Stomach (tissue), 9 donors: ENCODE results near the gene DNAJB9. TPM values are rescaled to one million over a fixed set of nuclear protein-coding genes. Genes with fewer than 3 reads are reported as not detected.

Source experiments
- DNase-seq, 2 donors: peaks; one replicate each; pipeline versions ENCODE4 v3.0.0 to v3.0.0-alpha.2; 2013 to 2019
- H3K27ac ChIP-seq, 5 donors: fragments of 200-600 bp in 4 of 5; sonication (generic) in 4 of 5; one replicate each; pipeline ENCODE4 v1.5.1; 2013 to 2019; ENCODE audit warnings: mild to moderate bottlenecking in 1 of 5, moderate library complexity in 1 of 5
- H3K27me3 ChIP-seq, 3 donors: fragments of 200-600 bp; sonication (generic); one replicate each; pipeline ENCODE4 v1.5.1; 2017 to 2019; ENCODE audit warnings: mixed run types in 1 of 3
- H3K36me3 ChIP-seq, 4 donors: fragments of 200-600 bp; sonication (generic); 1 replicate in 3 of 4; 2 replicates in 1 of 4; pipeline ENCODE4 v1.5.1; 2016 to 2019
- H3K4me1 ChIP-seq, 4 donors: fragments of 200-600 bp; sonication (generic); one replicate each; pipeline ENCODE4 v1.5.1; 2016 to 2019
- H3K4me3 ChIP-seq, 4 donors: fragments of 200-600 bp; sonication (generic) in 3 of 4; one replicate each; pipeline ENCODE4 v1.5.1; 2016 to 2019; ENCODE audit warnings: mild to moderate bottlenecking in 1 of 4
- H3K9me3 ChIP-seq, 4 donors: fragments of 200-600 bp; sonication (generic); one replicate each; pipeline ENCODE4 v1.5.1; 2016 to 2019
- EP300 ChIP-seq: sonication (generic); formaldehyde crosslinking; IDR thresholded peaks from one replicate; pipeline ENCODE4 v1.6.1; 2017; ENCODE audit warnings: antibody characterized with exemption
- POLR2A ChIP-seq, 4 donors: fragments of 450-650 bp; IDR thresholded peaks; one replicate each; pipeline ENCODE4 v1.6.1; 2016; ENCODE audit warnings: antibody characterized with exemption in 4 of 4, control low read depth in 2 of 4, mild to moderate bottlenecking in 1 of 4, moderate library complexity in 1 of 4
- POLR2AphosphoS5 ChIP-seq, 3 donors: sonication (generic); formaldehyde crosslinking; IDR thresholded peaks; one replicate each; pipeline ENCODE4 v1.6.1; 2016; ENCODE audit warnings: antibody characterized with exemption in 3 of 3
- WGBS, 5 donors: extraction: QIAGEN DNeasy Blood & Tissue Kit in 3 of 5; methylation state at CpG; one replicate each; pipeline versions ENCODE4 v1.1.5 to v1.1.7; 2013 to 2018; 5-methylcytosine and 5-hydroxymethylcytosine counted together
- intact Hi-C: fragments of 100-400 bp; cut with DNase I; formaldehyde crosslinking; loops from one replicate; pipeline ENCODE4 v1.15.1; 2023; ENCODE audit warnings: low total_unique reads
- polyA plus RNA-seq, 3 donors: library from polyadenylated mRNA; stranded (reverse); fragments of 200-250 nt; gene quantifications; one replicate each; pipeline ENCODE4 v1.2.3, GENCODE V29; 2013
- total RNA-seq, 5 donors: library from RNA; depleted of rRNA; stranded (reverse); fragments of >200 nt; gene quantifications; one replicate each; pipeline versions ENCODE4 v1.1.0 to v1.2.3, GENCODE V29; 2014 to 2016
- TF ChIP-seq, protein P1 (sequence below), 7 experiments: fragments of 450-650 bp in 4 of 7; fragments of 200-600 bp in 3 of 7; sonication (generic) in 3 of 7; IDR thresholded peaks; one replicate each; pipeline ENCODE4 v1.5.1; 2016 to 2019; ENCODE audit warnings: antibody characterized with exemption in 7 of 7, control low read depth in 2 of 7, mild to moderate bottlenecking in 1 of 7
- donor health status: healthy with polysubstance abuse.
- donor health status: Bipolar disorder and iron deficiency.
- donor health status: healthy.

Gene DNAJB9
- total and polyA plus RNA-seq, 8 donors, result 2.6 to 218 (median 15.3) TPM

DNA sequence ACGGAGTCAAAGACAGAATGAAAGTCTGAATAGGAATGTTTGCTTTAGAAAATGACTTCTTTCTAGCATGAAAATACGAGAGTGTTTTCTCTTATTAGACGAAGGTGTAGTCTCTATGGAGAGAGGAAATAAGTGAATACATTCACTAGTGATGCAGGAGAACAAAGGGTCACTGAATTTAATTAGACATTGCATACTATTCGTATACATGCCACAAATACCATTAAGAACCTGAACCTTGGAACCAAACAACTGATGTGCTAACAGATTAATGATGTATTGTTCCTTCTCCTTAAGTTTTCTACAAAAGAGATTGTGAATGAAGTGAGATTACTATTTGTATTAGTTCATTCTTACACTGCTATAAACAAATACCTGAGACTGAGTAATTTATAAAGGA, 10.4 kb upstream of the DNAJB9 start:
- no peaks in the 10 kb centered on the region for H3K27me3 ChIP-seq
- peaks cover 8 to 29% (median 21%) of the 10 kb centered on the region in 4 donors for H3K9me3 ChIP-seq
- no peak overlapping the region for H3K4me3 ChIP-seq
- H3K27ac ChIP-seq, result no peak overlapping the region
- WGBS, 5 donors, result 60 to 75% (median 63%) methylated on average over 4 of the region's 4 CpGs
- TF ChIP-seq, protein P1, sequence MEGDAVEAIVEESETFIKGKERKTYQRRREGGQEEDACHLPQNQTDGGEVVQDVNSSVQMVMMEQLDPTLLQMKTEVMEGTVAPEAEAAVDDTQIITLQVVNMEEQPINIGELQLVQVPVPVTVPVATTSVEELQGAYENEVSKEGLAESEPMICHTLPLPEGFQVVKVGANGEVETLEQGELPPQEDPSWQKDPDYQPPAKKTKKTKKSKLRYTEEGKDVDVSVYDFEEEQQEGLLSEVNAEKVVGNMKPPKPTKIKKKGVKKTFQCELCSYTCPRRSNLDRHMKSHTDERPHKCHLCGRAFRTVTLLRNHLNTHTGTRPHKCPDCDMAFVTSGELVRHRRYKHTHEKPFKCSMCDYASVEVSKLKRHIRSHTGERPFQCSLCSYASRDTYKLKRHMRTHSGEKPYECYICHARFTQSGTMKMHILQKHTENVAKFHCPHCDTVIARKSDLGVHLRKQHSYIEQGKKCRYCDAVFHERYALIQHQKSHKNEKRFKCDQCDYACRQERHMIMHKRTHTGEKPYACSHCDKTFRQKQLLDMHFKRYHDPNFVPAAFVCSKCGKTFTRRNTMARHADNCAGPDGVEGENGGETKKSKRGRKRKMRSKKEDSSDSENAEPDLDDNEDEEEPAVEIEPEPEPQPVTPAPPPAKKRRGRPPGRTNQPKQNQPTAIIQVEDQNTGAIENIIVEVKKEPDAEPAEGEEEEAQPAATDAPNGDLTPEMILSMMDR (IDR thresholded peaks at IDR 0.05), result no peak
- TF ChIP-seq POLR2AphosphoS5 (IDR thresholded peaks at IDR 0.05), result no peak
- TF ChIP-seq POLR2A (IDR thresholded peaks at IDR 0.05), result no peak
- no peak for TF ChIP-seq EP300
- H3K4me1 ChIP-seq, result no peaks in the 10 kb centered on the region
- H3K36me3 ChIP-seq, result peaks cover under 1 to 14% (median 13%) of the 10 kb centered on the region in 4 donors
- intact Hi-C loops, result no loop called here
- DNase-seq, result no peak

DNA sequence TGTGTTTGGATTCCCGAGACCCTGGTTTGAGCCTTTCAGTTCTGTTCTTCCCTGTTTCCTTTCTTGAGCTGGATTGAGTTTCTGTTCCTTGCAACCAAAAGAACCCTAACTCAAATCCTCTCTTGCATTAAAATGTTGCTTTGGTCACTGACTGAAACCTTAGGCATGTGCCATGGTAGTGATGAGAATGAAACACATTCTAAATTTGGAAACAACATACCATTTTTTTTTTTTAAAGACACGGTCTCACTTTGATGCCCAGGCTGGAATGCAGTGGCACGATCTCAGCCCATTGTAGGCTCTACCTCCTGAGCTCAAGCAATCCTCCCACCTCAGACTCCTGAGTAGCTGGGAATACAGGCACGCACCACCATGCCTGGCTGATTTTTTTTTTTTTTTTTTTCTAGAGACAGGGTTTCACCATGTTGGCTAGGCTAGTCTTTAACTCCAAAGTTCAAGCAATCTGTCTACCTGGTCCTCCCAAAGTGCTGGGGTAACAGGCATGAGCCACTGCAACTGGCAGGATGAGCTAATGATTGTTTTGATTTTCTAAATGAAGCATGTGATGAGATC, 8.5 kb upstream of the DNAJB9 start:
- H3K9me3 ChIP-seq, result peaks cover 8 to 24% (median 18%) of the 10 kb centered on the region in 4 donors
- DNase-seq, result no peak
- no peaks in the 10 kb centered on the region for H3K27me3 ChIP-seq
- peaks cover 0 to 4% (median 0%) of the 10 kb centered on the region in 4 donors for H3K4me1 ChIP-seq
- WGBS, 5 donors, result 92 to 96% (median 95%) methylated on average over 4 of the region's 4 CpGs
- TF ChIP-seq POLR2A (IDR thresholded peaks at IDR 0.05), result no peak
- TF ChIP-seq POLR2AphosphoS5 (IDR thresholded peaks at IDR 0.05), result no peak
- TF ChIP-seq, protein P1 (IDR thresholded peaks at IDR 0.05), result no peak
- TF ChIP-seq EP300, result no peak
- peaks cover 5 to 33% (median 29%) of the 10 kb centered on the region in 4 donors for H3K36me3 ChIP-seq
- intact Hi-C loops, result no loop called here
- no peak overlapping the region for H3K27ac ChIP-seq
- H3K4me3 ChIP-seq, result no peak overlapping the region

DNA sequence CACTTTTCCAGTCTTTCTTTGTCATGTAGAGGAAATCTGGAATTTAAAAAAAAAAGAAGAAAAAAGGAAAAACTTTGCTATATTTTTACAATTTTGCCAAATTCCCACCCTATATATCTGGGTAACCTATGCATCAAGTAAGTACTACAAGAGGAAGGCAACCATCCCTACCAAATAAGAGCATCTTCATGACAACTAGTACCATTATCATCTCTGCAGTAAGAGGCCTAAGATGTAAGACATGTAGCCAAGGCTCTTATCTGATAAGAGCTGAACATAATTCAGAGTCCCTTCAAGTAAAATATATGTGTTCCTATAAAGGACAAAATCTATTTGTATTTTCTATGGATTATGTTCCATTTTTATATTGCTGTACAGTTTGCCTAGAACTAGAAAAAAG, 3.7 kb upstream of the DNAJB9 start:
- Histone ChIP-seq H3K9me3 (no peaks in the 10 kb centered on the region), H3K4me3 (no peak overlapping the region), H3K4me1 (peaks cover 7 to 35% (median 21%) of the 10 kb centered on the region in 4 donors), H3K27ac (no peak overlapping the region), H3K36me3 (peaks cover 5 to 30% (median 26%) of the 10 kb centered on the region in 4 donors), H3K27me3 (no peaks in the 10 kb centered on the region)
- TF ChIP-seq POLR2AphosphoS5 (IDR thresholded peaks at IDR 0.05) (no peak), EP300 (no peak), POLR2A (IDR thresholded peaks at IDR 0.05) (no peak)
- TF ChIP-seq, protein P1 (IDR thresholded peaks at IDR 0.05), result no peak
- DNase-seq, result no peak
- intact Hi-C loops, result no loop called here

DNA sequence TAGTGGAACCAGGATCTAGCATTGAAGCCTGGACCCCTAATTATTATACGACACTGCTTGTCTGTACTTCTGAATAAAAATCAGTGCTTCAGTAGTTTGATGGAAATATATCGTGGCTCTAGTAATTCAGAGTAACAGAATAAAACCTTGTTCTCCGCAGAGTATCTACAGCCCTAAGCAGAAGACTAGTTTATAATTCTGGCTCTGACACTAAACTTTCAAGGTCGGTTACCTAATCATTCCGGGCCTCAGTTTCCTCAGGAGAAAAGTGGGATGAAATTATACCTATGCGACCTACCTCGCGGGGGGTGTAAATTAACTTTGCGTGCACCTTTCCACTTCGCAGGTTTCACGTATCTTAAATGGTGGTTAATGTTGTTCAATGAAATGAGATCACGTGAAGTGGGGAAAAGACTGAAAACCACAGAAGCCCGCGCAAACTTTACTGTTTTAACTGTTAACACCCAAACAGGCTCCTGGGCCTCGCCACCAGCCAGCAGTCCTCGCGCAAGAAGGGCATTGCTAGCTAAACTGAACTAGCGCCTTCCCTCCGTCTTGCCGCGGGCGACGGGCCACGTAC, 783 bp upstream of the DNAJB9 start:
- no peaks in the 10 kb centered on the region for H3K9me3 ChIP-seq
- peak overlapping the region; percentile 72 to 89 (median 86) for H3K4me3 ChIP-seq
- no peaks in the 10 kb centered on the region for H3K27me3 ChIP-seq
- peak overlapping the region; percentile 94 to 98 (median 96) for H3K27ac ChIP-seq
- H3K4me1 ChIP-seq, result peaks cover 17 to 58% (median 40%) of the 10 kb centered on the region in 4 donors
- TF ChIP-seq POLR2A (IDR thresholded peaks at IDR 0.05) (no peak), POLR2AphosphoS5 (IDR thresholded peaks at IDR 0.05) (no peak), EP300 (no peak)
- TF ChIP-seq, protein P1 (IDR thresholded peaks at IDR 0.05), result no peak
- intact Hi-C loops, result no loop called here
- no peak for DNase-seq
- 10 to 11% (median 10%) methylated on average over 24 of the region's 24 CpGs for WGBS, 5 donors
- peaks cover 5 to 36% (median 33%) of the 10 kb centered on the region in 4 donors for H3K36me3 ChIP-seq
